B cell (primary cell): ENCODE measurements around the gene GTPBP3. TPM values are rescaled to one million over a fixed set of nuclear protein-coding genes. Genes with fewer than 3 reads are reported as not detected.

Experiments used
- ATAC-seq: fragments of 200-7000 bp; cut with Tn5 transposase; one replicate; pipeline ENCODE4 v1.10.0; 2021; ENCODE audit warnings: low read depth, mild to moderate bottlenecking, moderate number of reproducible peaks, moderate library complexity
- CTCF ChIA-PET: fragments of 350-600 bp; sonication (Branson Sonifier 250); formaldehyde crosslinking; loops from one replicate; lab custom pipeline; 2021; ENCODE audit warnings: antibody characterized with exemption, inconsistent platforms; lab: Charles Lee
- POLR2A ChIA-PET: fragments of 350-600 bp; sonication (Branson Sonifier 250); formaldehyde crosslinking; loops from one replicate; lab custom pipeline; 2021; ENCODE audit warnings: antibody characterized with exemption; lab: Charles Lee
- DNase-seq: peaks from one replicate; pipeline ENCODE4 v3.0.0; 2013
- H2AFZ ChIP-seq: 2 replicates; pipeline ENCODE4 v1.6.1; 2012; ENCODE audit warnings: mild to moderate bottlenecking, low read depth, low read length; ENCODE audit not compliant: insufficient read depth, poor library complexity, severe bottlenecking
- H3K27ac ChIP-seq, 2 donors: 1 replicate in 1 of 2; 2 replicates in 1 of 2; pipeline ENCODE4 v1.5.1; 2012 to 2013; ENCODE audit warnings: low read length in 2 of 2, mild to moderate bottlenecking in 2 of 2, moderate library complexity in 1 of 2
- H3K27me3 ChIP-seq, 4 experiments: fragments of 200-600 bp in 1 of 4; sonication (generic) in 1 of 4; replicated peaks in 1 of 4; 1 replicate in 2 of 4; 2 replicates in 2 of 4; pipeline versions ENCODE4 v1.6.1 to v1.7.0; 2013 to 2016; ENCODE audit warnings: low read length in 3 of 4, mild to moderate bottlenecking in 2 of 4, mixed read lengths in 1 of 4, moderate library complexity in 1 of 4; ENCODE audit not compliant: insufficient read depth in 4 of 4, control insufficient read depth in 3 of 4; ENCODE audit errors: control extremely low read depth in 1 of 4
- H3K36me3 ChIP-seq, 2 experiments: replicated peaks in 1 of 2; 1 replicate in 1 of 2; 2 replicates in 1 of 2; pipeline versions ENCODE4 v1.6.1 to v1.7.1; 2013; ENCODE audit warnings: low read length in 1 of 2; ENCODE audit not compliant: insufficient read depth in 2 of 2, control insufficient read depth in 1 of 2; ENCODE audit errors: control extremely low read depth in 1 of 2, extremely low read depth in 1 of 2
- H3K4me1 ChIP-seq, 2 donors: fragments of 200-600 bp in 1 of 2; sonication (generic) in 1 of 2; 1 replicate in 1 of 2; 2 replicates in 1 of 2; pipeline versions ENCODE4 v1.5.1 to v1.6.1; 2013 to 2017; ENCODE audit warnings: low read length in 2 of 2; ENCODE audit not compliant: control insufficient read depth in 2 of 2, insufficient read depth in 2 of 2
- H3K4me2 ChIP-seq: replicated peaks from 2 replicates; pipeline ENCODE3; 2012; ENCODE audit warnings: mild to moderate bottlenecking, low read depth, low read length; ENCODE audit not compliant: poor library complexity, severe bottlenecking
- H3K4me3 ChIP-seq, 5 experiments: fragments of 200-600 bp in 1 of 5; sonication (generic) in 1 of 5; 1 replicate in 3 of 5; 2 replicates in 2 of 5; pipeline versions ENCODE4 v1.5.1 to v1.7.0; 2011 to 2016; ENCODE audit warnings: low read length in 4 of 5, mild to moderate bottlenecking in 4 of 5, low read depth in 2 of 5, control low read depth in 1 of 5, moderate library complexity in 1 of 5; ENCODE audit not compliant: insufficient read depth in 1 of 5; ENCODE audit errors: control extremely low read depth in 1 of 5, extremely low read depth in 1 of 5
- H3K79me2 ChIP-seq: fragments of 200-600 bp; sonication (generic); one replicate; pipeline ENCODE4 v1.6.0; 2016; ENCODE audit warnings: low read length; ENCODE audit not compliant: control insufficient read depth, insufficient read depth
- H3K9ac ChIP-seq: fragments of 200-600 bp; sonication (generic); 2 replicates; pipeline ENCODE4 v1.6.1; 2017; ENCODE audit warnings: mild to moderate bottlenecking, low read length, moderate library complexity
- H3K9me3 ChIP-seq, 3 donors: one replicate each; pipeline versions ENCODE4 v1.6.1 to v1.7.1; 2013; ENCODE audit warnings: low read length in 2 of 3; ENCODE audit not compliant: control insufficient read depth in 2 of 3, insufficient read depth in 1 of 3; ENCODE audit errors: control extremely low read depth in 1 of 3
- H4K20me1 ChIP-seq: 2 replicates; pipeline ENCODE4 v1.6.0; 2012; ENCODE audit warnings: mild to moderate bottlenecking, low read length; ENCODE audit not compliant: insufficient read depth, control insufficient read depth, poor library complexity, severe bottlenecking
- H3K27ac Mint-ChIP-seq: one replicate; pipeline ENCODE4 v1.8.0; 2021; ENCODE audit warnings: mixed read lengths
- H3K27me3 Mint-ChIP-seq: one replicate; pipeline ENCODE4 v1.8.0; 2021; ENCODE audit warnings: mixed read lengths
- H3K4me1 Mint-ChIP-seq: one replicate; pipeline ENCODE4 v1.8.0; 2021; ENCODE audit warnings: mixed read lengths
- H3K4me3 Mint-ChIP-seq: one replicate; pipeline ENCODE4 v1.8.0; 2021; ENCODE audit warnings: mixed read lengths
- H3K9me3 Mint-ChIP-seq: one replicate; pipeline ENCODE4 v1.8.0; 2022; ENCODE audit warnings: mixed read lengths; ENCODE audit not compliant: insufficient read depth
- EZH2 ChIP-seq: IDR thresholded peaks from 2 replicates; pipeline ENCODE4 v1.6.1; 2012; ENCODE audit warnings: borderline replicate concordance, low read depth, mild to moderate bottlenecking, moderate library complexity, low read length; ENCODE audit not compliant: insufficient read depth, poor library complexity, severe bottlenecking
- WGBS: methylation state at CpG from one replicate; pipeline ENCODE4 v1.1.5; 2013; ENCODE audit warnings: missing lambda C conversion rate; ENCODE audit not compliant: insufficient coverage; 5-methylcytosine and 5-hydroxymethylcytosine counted together
- intact Hi-C: fragments of 100-400 bp; cut with micrococcal nuclease; formaldehyde crosslinking; loops from one replicate; pipeline ENCODE4 v1.10.0; 2022
- polyA plus RNA-seq: library from polyadenylated mRNA; depleted of rRNA; stranded (reverse); fragments of >200 nt; gene quantifications from 2 replicates; pipeline ENCODE4 v1.2.3, GENCODE V29; 2012
- total RNA-seq, 2 donors: library from RNA; stranded (reverse); fragments of 120-200 nt in 1 of 2; gene quantifications; 1 replicate in 1 of 2; 2 replicates in 1 of 2; pipeline versions ENCODE4 v1.2.3 to v1.2.4, GENCODE V29; 2013 to 2022
- TF ChIP-seq, protein P1 (sequence below): fragments of 200-600 bp; IDR thresholded peaks from one replicate; pipeline ENCODE4 v1.8.0; 2022; ENCODE audit warnings: antibody characterized with exemption, mild to moderate bottlenecking

The GTPBP3 gene
- total and polyA plus RNA-seq, 2 donors (not counting 1 experiment from before 2014, with no cell fraction given), result 41.6 to 44.9 TPM

DNA sequence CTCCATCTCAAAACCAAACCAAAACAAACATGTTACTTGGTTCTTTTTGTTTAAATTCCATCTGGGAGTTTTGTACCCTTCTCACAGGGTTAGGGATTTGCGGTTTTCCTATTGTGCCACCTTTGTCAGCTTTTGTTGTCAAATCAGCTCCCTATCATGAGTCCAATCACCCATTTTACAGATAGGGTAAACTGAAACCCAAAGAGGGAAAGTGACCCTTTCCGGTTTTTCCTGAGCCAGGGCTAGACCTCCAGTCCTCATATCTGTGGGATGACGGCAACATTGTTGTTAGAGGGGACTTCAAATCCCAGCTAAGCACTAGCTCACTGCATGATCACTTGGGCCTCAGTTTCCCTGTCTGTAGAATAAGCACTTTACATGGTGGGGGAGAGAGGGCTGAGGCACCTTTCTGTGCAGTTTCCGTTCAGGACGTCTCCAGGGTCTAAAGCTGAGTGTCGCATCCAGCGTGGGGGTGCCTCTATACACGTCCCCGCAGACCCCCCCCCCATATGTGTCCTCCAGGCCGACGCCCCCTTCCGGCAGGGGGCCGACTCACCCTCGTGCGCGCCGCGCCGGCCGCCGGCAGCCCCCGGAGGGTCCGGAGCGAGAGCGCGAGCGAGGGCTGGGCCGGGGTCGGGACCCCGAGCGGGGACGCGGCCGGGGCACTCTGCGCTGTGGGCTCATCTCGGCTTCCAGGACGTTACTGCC lies 52.8 kb downstream of the GTPBP3 start:
- Histone ChIP-seq H3K9me3 (peaks cover 0 to 14% (median 0%) of the 10 kb centered on the region in 3 donors), H3K79me2 (no peaks in the 10 kb centered on the region), H2AFZ (peak overlapping the region; percentile 84), H4K20me1 (no peaks in the 10 kb centered on the region), H3K27me3 (peaks cover 0 to 24% (median 9%) of the 10 kb centered on the region in 4 experiments), H3K27ac (no peak overlapping the region), H3K4me3 (peak overlapping the region in 4 of 5 experiments; percentile 41 to 69 (median 58)), H3K9ac (peak overlapping the region; percentile 68), H3K36me3 (no peaks in the 10 kb centered on the region), H3K4me1 (peaks cover 22 to 30% of the 10 kb centered on the region in 2 donors), H3K4me2 (peak overlapping the region; percentile 99)
- Mint-ChIP-seq H3K4me1 (peaks cover 19% of the 10 kb centered on the region), H3K27me3 (no peaks in the 10 kb centered on the region), H3K9me3 (peaks cover 3% of the 10 kb centered on the region), H3K4me3 (peak overlapping the region; percentile 56), H3K27ac (no peak overlapping the region)
- CTCF ChIA-PET, result interaction anchor here (0.5 to 8.4 kb wide), 12 partner anchors 8 to 130 kb away, joined by 3 to 109 read pairs (median 3); partner anchors contain the start of genes BST2, DDA1 and MRPL34
- TF ChIP-seq, protein P1, sequence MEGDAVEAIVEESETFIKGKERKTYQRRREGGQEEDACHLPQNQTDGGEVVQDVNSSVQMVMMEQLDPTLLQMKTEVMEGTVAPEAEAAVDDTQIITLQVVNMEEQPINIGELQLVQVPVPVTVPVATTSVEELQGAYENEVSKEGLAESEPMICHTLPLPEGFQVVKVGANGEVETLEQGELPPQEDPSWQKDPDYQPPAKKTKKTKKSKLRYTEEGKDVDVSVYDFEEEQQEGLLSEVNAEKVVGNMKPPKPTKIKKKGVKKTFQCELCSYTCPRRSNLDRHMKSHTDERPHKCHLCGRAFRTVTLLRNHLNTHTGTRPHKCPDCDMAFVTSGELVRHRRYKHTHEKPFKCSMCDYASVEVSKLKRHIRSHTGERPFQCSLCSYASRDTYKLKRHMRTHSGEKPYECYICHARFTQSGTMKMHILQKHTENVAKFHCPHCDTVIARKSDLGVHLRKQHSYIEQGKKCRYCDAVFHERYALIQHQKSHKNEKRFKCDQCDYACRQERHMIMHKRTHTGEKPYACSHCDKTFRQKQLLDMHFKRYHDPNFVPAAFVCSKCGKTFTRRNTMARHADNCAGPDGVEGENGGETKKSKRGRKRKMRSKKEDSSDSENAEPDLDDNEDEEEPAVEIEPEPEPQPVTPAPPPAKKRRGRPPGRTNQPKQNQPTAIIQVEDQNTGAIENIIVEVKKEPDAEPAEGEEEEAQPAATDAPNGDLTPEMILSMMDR, result no peak
- TF ChIP-seq EZH2, result no peak
- DNase-seq, result no peak
- 6% methylated on average over 34 of the region's 37 CpGs for WGBS
- ATAC-seq, result no peak
- intact Hi-C loops, result no loop called here
- POLR2A ChIA-PET, result no interaction called here
